HG02840 (cell line): ENCODE data around the gene TGM2.
"Not testable (repeated sequence)": the region's sequence is repeated elsewhere in the genome, so short reads cannot be mapped to it uniquely, and the experiment has no call there.

Experiments used
- ATAC-seq: cut with Tn5 transposase; IDR thresholded peaks from one replicate; pipeline ENCODE4 v1.9.1; 2021; ENCODE audit warnings: mild to moderate bottlenecking, moderate library complexity, moderate number of reproducible peaks; ENCODE audit not compliant: unreplicated experiment, low FRiP score

TGM2 gene

GRCh38 chr20:38106461-38106860 is 58.6 kb downstream of the TGM2 start:
- ATAC-seq, result no peak

- no peak for ATAC-seq
These were observed 60.8 kb downstream of the TGM2 start for GRCh38 chr20:38104285-38104684.

GRCh38 chr20:38102206-38102605 is 62.9 kb downstream of the TGM2 start:
- not testable (repeated sequence) for ATAC-seq

GRCh38 chr20:38098952-38099351 is 66.1 kb downstream of the TGM2 start:
- ATAC-seq, result no peak

DNA sequence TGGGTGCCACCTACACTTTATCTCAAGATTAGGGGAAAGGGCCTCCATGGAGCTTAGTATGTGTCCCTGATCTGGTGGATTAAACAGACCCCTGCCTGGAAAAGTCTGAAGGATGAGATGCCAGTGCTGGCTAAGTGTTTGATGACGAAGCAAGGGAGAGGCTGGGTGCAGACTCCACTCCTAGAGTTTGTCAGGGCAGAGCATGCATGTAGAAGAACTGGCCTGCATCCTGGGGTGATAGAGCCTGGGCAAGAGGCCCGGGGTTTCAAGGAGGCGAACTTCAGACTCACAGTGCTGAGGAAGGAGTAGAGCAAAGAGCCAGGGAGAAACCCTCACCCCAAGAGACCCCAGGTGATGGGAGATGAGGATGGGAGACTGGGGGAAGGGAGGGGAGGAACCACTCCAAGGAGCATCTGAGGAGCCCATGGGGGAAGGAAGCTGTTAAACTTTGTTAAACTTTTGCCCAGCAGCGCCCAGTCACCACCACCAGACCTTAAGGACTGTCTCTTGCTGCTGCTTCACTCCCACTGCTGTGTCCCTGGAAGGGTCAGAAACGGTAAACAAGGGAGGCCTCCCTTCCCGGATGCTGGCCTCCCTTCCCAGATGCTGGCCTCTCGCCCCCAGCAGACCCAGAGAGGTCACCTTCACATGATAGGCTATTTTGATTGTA is 69.9 kb downstream of the TGM2 start:
- ATAC-seq, result no peak

DNA sequence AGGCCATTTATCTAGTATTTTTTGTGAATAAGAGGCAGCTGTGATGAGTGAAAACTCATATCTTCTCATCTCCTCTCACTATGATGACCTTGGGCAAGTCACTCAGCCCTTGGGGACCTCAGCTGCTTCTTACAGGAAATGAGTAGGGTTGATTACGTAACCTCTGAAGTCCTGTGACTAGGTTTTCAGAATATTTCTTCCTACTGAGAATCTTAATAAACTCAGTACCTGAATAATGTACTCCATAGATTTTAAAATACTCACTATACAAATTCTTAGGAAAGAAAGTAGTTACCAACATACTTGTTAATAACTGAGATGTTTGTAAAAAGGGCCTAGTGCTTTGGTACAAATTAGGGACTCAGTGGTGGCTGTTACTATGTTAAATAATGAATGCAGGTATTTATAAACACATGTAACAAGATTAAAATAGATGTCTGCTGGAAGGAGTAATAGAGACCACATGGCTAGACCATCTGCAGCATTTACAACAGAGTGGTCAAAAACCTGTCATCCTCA is 70.6 kb downstream of the TGM2 start:
- ATAC-seq, result peak; percentile 51

- ATAC-seq, result no peak
These were observed 71.4 kb downstream of the TGM2 start for GRCh38 chr20:38093641-38094077.

GRCh38 chr20:38092915-38093314 is 72.2 kb downstream of the TGM2 start:
- ATAC-seq, result no peak

GRCh38 chr20:38092260-38092857 is 72.7 kb downstream of the TGM2 start:
- ATAC-seq, result no peak

DNA sequence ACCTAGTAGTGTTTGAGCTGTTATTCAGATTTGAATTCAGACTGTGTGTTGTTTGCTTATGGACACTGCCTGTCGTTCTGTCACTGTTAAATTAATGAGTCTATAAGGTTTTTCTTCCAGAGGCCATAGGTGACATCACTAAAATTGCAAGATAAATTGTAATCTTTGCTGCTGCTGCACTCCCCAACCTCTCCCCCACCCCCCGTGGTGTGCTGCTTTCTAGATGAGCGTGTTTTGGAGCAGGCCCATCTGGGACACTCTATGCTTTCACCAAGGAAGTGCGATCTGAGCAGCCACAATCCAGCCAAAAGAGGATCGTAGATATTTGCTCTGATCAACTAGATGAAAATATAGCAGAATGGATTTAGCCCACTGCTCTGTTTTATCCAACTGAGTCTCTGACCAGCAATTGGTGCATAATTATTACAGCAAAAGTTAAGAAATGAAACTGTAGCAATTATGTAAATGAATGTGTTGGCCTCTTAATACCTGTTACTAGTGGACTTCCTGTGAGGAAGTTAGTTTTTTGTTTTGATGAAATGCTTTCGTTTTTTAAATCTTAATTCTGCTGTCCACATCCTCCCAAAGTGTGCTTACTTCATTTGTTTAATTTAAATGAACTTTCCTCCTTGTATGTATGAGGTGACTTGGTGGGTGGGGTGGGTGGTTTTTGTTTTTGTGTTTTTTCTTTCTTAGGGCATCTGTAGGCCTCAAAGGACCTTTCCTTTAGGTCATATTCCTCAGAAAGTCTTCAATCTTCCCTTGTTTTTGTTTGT is 73.4 kb downstream of the TGM2 start:
- ATAC-seq, result no peak

DNA sequence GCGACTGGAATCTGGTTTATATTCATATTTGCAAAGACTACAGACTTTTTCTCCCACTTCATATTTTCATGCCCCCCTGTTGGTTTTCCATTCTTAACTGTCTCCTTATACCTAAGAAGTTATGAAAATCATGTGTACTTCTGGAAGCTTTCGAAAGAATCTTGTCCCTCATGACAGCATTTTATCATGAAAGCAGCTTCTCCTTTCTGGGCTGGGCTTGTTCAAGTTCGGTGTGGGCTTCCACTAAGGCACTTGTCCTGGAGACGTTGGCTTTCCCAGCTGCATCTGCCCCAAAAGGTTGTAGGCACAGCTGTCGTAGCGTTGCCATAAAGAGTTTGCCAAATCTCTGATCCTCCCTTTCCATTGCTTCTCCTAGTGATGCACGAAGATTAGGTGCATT is 75.0 kb downstream of the TGM2 start:
- no peak for ATAC-seq

GRCh38 chr20:38089500-38089899 is 75.6 kb downstream of the TGM2 start:
- no peak for ATAC-seq

- no peak for ATAC-seq
These were observed 80.0 kb downstream of the TGM2 start for GRCh38 chr20:38085026-38085425.

- no peak for ATAC-seq
These were observed 80.6 kb downstream of the TGM2 start for GRCh38 chr20:38084425-38084951.

DNA sequence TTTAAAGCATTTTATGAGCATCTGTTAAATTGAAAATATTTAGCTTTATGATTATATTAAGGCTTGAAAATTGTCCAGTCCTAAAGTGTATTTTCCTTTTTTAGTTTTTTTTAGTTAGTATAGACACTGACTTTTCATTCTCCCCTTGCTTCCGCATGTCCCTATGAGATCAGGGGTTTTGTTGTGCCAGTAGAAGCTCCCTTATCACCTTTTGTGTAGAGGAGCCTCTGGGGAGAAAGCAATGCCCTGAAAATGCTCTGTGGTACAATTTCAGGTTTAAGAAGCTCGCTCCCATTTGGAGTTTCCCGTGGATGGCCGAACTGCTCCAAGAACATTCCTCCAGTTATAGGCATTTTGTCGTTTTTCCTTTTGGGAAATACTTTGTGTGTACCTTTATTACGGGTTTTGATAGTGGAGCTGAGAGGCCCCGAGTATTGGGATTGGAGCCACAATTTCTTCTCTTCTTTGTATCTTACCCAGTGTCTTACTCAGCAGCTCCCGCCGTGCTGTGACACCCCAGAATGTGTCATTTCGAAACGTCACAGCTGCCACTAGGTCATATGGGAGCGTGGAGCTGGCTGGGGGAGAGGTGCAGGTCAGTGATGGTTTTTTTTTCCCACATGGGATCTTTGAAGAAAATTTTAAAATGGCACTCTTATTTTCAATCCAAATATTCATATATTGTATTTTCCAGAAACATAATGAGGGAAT is 81.6 kb downstream of the TGM2 start:
- no peak for ATAC-seq

- ATAC-seq, result no peak
These were observed 82.2 kb downstream of the TGM2 start for GRCh38 chr20:38082894-38083293.

DNA sequence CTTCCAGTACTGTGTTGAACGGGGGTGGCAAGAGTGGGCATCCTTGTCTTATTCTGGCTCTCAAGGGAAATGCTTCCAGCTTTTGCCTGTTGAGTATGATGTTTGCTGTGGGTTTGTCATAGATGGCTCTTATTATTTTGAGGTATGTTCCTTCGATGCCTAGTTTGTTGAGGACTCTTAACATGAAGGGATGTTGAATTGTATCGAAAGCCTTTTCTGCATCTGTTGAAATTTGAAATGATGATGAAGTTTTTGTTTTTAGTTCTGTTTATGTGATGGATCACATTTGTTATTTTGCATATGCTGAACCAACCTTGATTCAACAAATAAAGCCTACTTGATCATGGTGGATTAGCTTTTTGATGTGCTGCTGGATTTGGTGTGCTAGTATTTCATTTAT is 83.5 kb downstream of the TGM2 start:
- no peak for ATAC-seq

DNA sequence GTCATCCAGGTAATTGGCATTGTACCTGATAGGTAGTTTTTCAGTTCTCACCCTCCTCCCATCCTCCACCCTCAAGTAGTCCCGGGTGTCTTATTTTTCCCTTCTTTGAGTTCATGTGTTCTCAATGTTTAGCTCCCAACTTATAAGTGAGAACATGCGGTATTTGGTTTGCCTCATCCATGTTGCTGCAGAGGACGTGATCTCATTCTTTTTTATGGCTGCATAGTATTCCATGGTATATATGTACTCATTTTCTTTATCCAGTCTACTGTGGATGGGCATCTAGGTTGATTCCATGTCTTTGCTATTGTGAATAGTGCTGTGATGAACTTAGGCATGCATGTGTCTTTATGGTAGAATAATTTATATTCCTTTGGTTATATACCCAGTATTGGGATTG is 85.7 kb downstream of the TGM2 start:
- no peak for ATAC-seq

GRCh38 chr20:38078084-38078483 is 87.0 kb downstream of the TGM2 start:
- ATAC-seq, result no peak
